ENCODE data around the gene TMF1.

Gene TMF1

GRCh38 chr3:69020424-69020823 lies 31.7 kb downstream of the TMF1 start (continued):
- TF ChIP-seq GLIS3 (CRISPR knock-in tag; IDR thresholded peaks at IDR 0.05) (no peak), SNAI2 (CRISPR knock-in tag; IDR thresholded peaks at IDR 0.05) (no peak), TSHZ2 (CRISPR knock-in tag; IDR thresholded peaks at IDR 0.05) (no peak), BACH2 (CRISPR knock-in tag; IDR thresholded peaks at IDR 0.05; ENCODE audit: borderline replicate concordance) (no peak)

GRCh38 chr3:69016901-69017300 lies 35.2 kb downstream of the TMF1 start:
- no peak for TF ChIP-seq TCF4 (CRISPR knock-in tag; IDR thresholded peaks at IDR 0.05; ENCODE audit: borderline replicate concordance)
- no peak for TF ChIP-seq CSDC2 (CRISPR knock-in tag; IDR thresholded peaks at IDR 0.05)
- no peak for TF ChIP-seq ISL1 (CRISPR knock-in tag; IDR thresholded peaks at IDR 0.05)
- TF ChIP-seq BACH2 (CRISPR knock-in tag; IDR thresholded peaks at IDR 0.05; ENCODE audit: borderline replicate concordance) = no peak
- no peak for TF ChIP-seq CREB5 (CRISPR knock-in tag; IDR thresholded peaks at IDR 0.05; ENCODE audit: low read depth)
- no peak for TF ChIP-seq GLIS3 (CRISPR knock-in tag; IDR thresholded peaks at IDR 0.05)
- TF ChIP-seq PPARA (CRISPR knock-in tag; IDR thresholded peaks at IDR 0.05; ENCODE audit: borderline replicate concordance) = no peak
- no peak for TF ChIP-seq RARB (CRISPR knock-in tag; IDR thresholded peaks at IDR 0.05)
- TF ChIP-seq ARNTL (CRISPR knock-in tag; IDR thresholded peaks at IDR 0.05; ENCODE audit: borderline replicate concordance, low read depth) = no peak
- no peak for TF ChIP-seq ZNF70 (CRISPR knock-in tag; IDR thresholded peaks at IDR 0.05)
- no peak for TF ChIP-seq TSHZ2 (CRISPR knock-in tag; IDR thresholded peaks at IDR 0.05)
- TF ChIP-seq ZFP3 (CRISPR knock-in tag; IDR thresholded peaks at IDR 0.05) = no peak
- no peak for TF ChIP-seq SNAI2 (CRISPR knock-in tag; IDR thresholded peaks at IDR 0.05)
- no peak for TF ChIP-seq ZFP30 (CRISPR knock-in tag; IDR thresholded peaks at IDR 0.05)
- no peak for ATAC-seq

GRCh38 chr3:69016102-69016501 lies 36.0 kb downstream of the TMF1 start:
- no peak for ATAC-seq
- TF ChIP-seq CSDC2 (CRISPR knock-in tag; IDR thresholded peaks at IDR 0.05) (no peak), ESRRG (CRISPR knock-in tag; IDR thresholded peaks at IDR 0.05) (no peak), OSR1 (CRISPR knock-in tag; IDR thresholded peaks at IDR 0.05) (no peak), BACH2 (CRISPR knock-in tag; IDR thresholded peaks at IDR 0.05; ENCODE audit: borderline replicate concordance) (no peak), RARB (CRISPR knock-in tag; IDR thresholded peaks at IDR 0.05) (no peak), SNAI2 (CRISPR knock-in tag; IDR thresholded peaks at IDR 0.05) (no peak), POU6F1 (CRISPR knock-in tag; IDR thresholded peaks at IDR 0.05; ENCODE audit: borderline replicate concordance, low read depth) (no peak), ZNF8 (CRISPR knock-in tag; IDR thresholded peaks at IDR 0.05) (no peak), GLIS3 (CRISPR knock-in tag; IDR thresholded peaks at IDR 0.05) (no peak), ZFP30 (CRISPR knock-in tag; IDR thresholded peaks at IDR 0.05) (no peak), CREB5 (CRISPR knock-in tag; IDR thresholded peaks at IDR 0.05; ENCODE audit: low read depth) (no peak), TCF4 (CRISPR knock-in tag; IDR thresholded peaks at IDR 0.05; ENCODE audit: borderline replicate concordance) (no peak)

Data from SK-N-SH treated with all-trans-retinoic acid at 6 μM for 48 hours (cell line).